HEK293 (cell line): ENCODE results near the gene PTPRG.
A peak's percentile ranks its signal among the peaks of the same experiment; 100 is the strongest.

Experiments
- BCL11B ChIP-seq: fragments of 450-650 bp; formaldehyde crosslinking; IDR thresholded peaks from 2 replicates; pipeline ENCODE4 v1.5.1; 2016; ENCODE audit warnings: low read depth, missing biosample characterization, missing genetic modification characterization
- BCL6B ChIP-seq: fragments of 450-650 bp; formaldehyde crosslinking; IDR thresholded peaks from 2 replicates; pipeline ENCODE4 v1.5.1; 2017; ENCODE audit warnings: missing biosample characterization, missing genetic modification characterization
- GLIS1 ChIP-seq: fragments of 450-650 bp; formaldehyde crosslinking; IDR thresholded peaks from 2 replicates; pipeline ENCODE4 v1.5.1; 2016; ENCODE audit warnings: missing biosample characterization, missing genetic modification characterization
- HOXC10 ChIP-seq: sonication (generic); formaldehyde crosslinking; IDR thresholded peaks from 2 replicates; pipeline ENCODE4 v1.8.1; 2023; ENCODE audit warnings: mild to moderate bottlenecking, missing genetic modification reagents
- KLF1 ChIP-seq: fragments of 450-650 bp; formaldehyde crosslinking; IDR thresholded peaks from 2 replicates; pipeline ENCODE4 v1.5.1; 2016; ENCODE audit warnings: missing biosample characterization, missing genetic modification characterization
- KLF7 ChIP-seq: fragments of 450-650 bp; formaldehyde crosslinking; IDR thresholded peaks from 2 replicates; pipeline ENCODE4 v1.5.1; 2016; ENCODE audit warnings: missing biosample characterization, missing genetic modification characterization, borderline replicate concordance
- OVOL3 ChIP-seq: fragments of 450-650 bp; formaldehyde crosslinking; IDR thresholded peaks from 2 replicates; pipeline ENCODE4 v1.5.1; 2016; ENCODE audit warnings: missing biosample characterization, missing genetic modification characterization
- PRDM10 ChIP-seq: fragments of 450-650 bp; formaldehyde crosslinking; IDR thresholded peaks from 2 replicates; pipeline ENCODE4 v1.5.1; 2016; ENCODE audit warnings: missing biosample characterization, missing genetic modification characterization
- SETDB1 ChIP-seq: IDR thresholded peaks from one replicate; pipeline ENCODE4 v1.6.1; 2017; ENCODE audit warnings: mild to moderate bottlenecking, low read length, moderate library complexity, mixed read lengths; ENCODE audit not compliant: insufficient read length
- SP3 ChIP-seq: fragments of 450-650 bp; formaldehyde crosslinking; IDR thresholded peaks from 2 replicates; pipeline ENCODE4 v1.5.1; 2016; ENCODE audit warnings: missing biosample characterization, missing genetic modification characterization
- YY1 ChIP-seq: fragments of 450-650 bp; formaldehyde crosslinking; IDR thresholded peaks from 2 replicates; pipeline ENCODE4 v1.5.1; 2018; ENCODE audit warnings: missing biosample characterization, missing genetic modification characterization
- ZBTB21 ChIP-seq: fragments of 450-650 bp; formaldehyde crosslinking; IDR thresholded peaks from 2 replicates; pipeline ENCODE4 v1.5.1; 2017; ENCODE audit warnings: missing biosample characterization, missing genetic modification characterization
- ZBTB48 ChIP-seq: fragments of 450-650 bp; formaldehyde crosslinking; IDR thresholded peaks from 2 replicates; pipeline ENCODE4 v1.5.1; 2016; ENCODE audit warnings: missing biosample characterization, missing genetic modification characterization
- ZBTB8A ChIP-seq: fragments of 450-650 bp; formaldehyde crosslinking; IDR thresholded peaks from 2 replicates; pipeline ENCODE4 v1.5.1; 2016; ENCODE audit warnings: missing biosample characterization, missing genetic modification characterization
- ZFHX2 ChIP-seq: fragments of 450-650 bp; formaldehyde crosslinking; conservative IDR thresholded peaks from 2 replicates; pipeline ENCODE4 v1.5.1; 2016; ENCODE audit warnings: missing biosample characterization, missing genetic modification characterization
- ZNF132 ChIP-seq: fragments of 450-650 bp; formaldehyde crosslinking; IDR thresholded peaks from 2 replicates; pipeline ENCODE4 v1.5.1; 2017; ENCODE audit warnings: missing biosample characterization, missing genetic modification characterization, borderline replicate concordance
- ZNF184 ChIP-seq: fragments of 450-650 bp; IDR thresholded peaks from 2 replicates; pipeline ENCODE4 v1.5.1; 2018; ENCODE audit warnings: missing biosample characterization, mild to moderate bottlenecking, missing genetic modification characterization
- ZNF302 ChIP-seq: fragments of 450-650 bp; formaldehyde crosslinking; IDR thresholded peaks from 2 replicates; pipeline ENCODE4 v1.5.1; 2016; ENCODE audit warnings: missing biosample characterization, missing genetic modification characterization, low read depth
- ZNF366 ChIP-seq: fragments of 450-650 bp; formaldehyde crosslinking; conservative IDR thresholded peaks from 2 replicates; pipeline ENCODE4 v1.5.1; 2016; ENCODE audit warnings: missing biosample characterization, missing genetic modification characterization
- ZNF426 ChIP-seq: fragments of 450-650 bp; formaldehyde crosslinking; IDR thresholded peaks from 2 replicates; pipeline ENCODE4 v1.5.1; 2017; ENCODE audit warnings: missing biosample characterization, missing genetic modification characterization, mild to moderate bottlenecking, inconsistent platforms, moderate library complexity
- ZNF518A ChIP-seq: fragments of 450-650 bp; formaldehyde crosslinking; conservative IDR thresholded peaks from 2 replicates; pipeline ENCODE4 v1.5.1; 2016; ENCODE audit warnings: low read depth, missing biosample characterization, missing genetic modification characterization
- ZNF521 ChIP-seq: fragments of 450-650 bp; formaldehyde crosslinking; IDR thresholded peaks from 2 replicates; pipeline ENCODE4 v1.5.1; 2017; ENCODE audit warnings: missing biosample characterization, mild to moderate bottlenecking, missing genetic modification characterization
- ZNF530 ChIP-seq: fragments of 450-650 bp; formaldehyde crosslinking; IDR thresholded peaks from 2 replicates; pipeline ENCODE4 v1.5.1; 2016; ENCODE audit warnings: low read depth, missing biosample characterization, missing genetic modification characterization
- ZNF544 ChIP-seq: fragments of 450-650 bp; formaldehyde crosslinking; IDR thresholded peaks from 2 replicates; pipeline ENCODE4 v1.5.0; 2017; ENCODE audit warnings: missing biosample characterization, missing genetic modification characterization
- ZNF610 ChIP-seq: fragments of 450-650 bp; formaldehyde crosslinking; IDR thresholded peaks from 2 replicates; pipeline ENCODE4 v1.5.1; 2016; ENCODE audit warnings: missing biosample characterization, missing genetic modification characterization, borderline replicate concordance
- ZNF629 ChIP-seq: fragments of 450-650 bp; formaldehyde crosslinking; IDR thresholded peaks from 2 replicates; pipeline ENCODE4 v1.5.1; 2017; ENCODE audit warnings: missing biosample characterization, missing genetic modification characterization
- ZNF692 ChIP-seq: fragments of 450-650 bp; formaldehyde crosslinking; IDR thresholded peaks from 2 replicates; pipeline ENCODE4 v1.5.1; 2016; ENCODE audit warnings: missing biosample characterization, missing genetic modification characterization
- ZNF843 ChIP-seq: fragments of 450-650 bp; formaldehyde crosslinking; IDR thresholded peaks from 2 replicates; pipeline ENCODE4 v1.5.1; 2016; ENCODE audit warnings: missing biosample characterization, missing genetic modification characterization
- ZXDB ChIP-seq: fragments of 450-650 bp; formaldehyde crosslinking; IDR thresholded peaks from 2 replicates; pipeline ENCODE4 v1.5.1; 2016; ENCODE audit warnings: missing biosample characterization, missing genetic modification characterization

Gene PTPRG

GRCh38 chr3:62318752-62319569, 757.6 kb downstream of the PTPRG start (continued):
- peak; percentile 86 for TF ChIP-seq ZBTB21
- no peak for TF ChIP-seq BCL11B (tag by site-specific recombination)
- peak; percentile 12; the same call in 1 of the 2 replicates for TF ChIP-seq ZXDB (tag by site-specific recombination)
- no peak for TF ChIP-seq ZNF132 (tag by site-specific recombination)
- TF ChIP-seq KLF1 (tag by site-specific recombination): peak; percentile 52
- TF ChIP-seq ZNF843 (tag by site-specific recombination): no peak
- TF ChIP-seq ZNF426 (tag by site-specific recombination): no peak
- no peak for TF ChIP-seq ZNF530
- no peak for TF ChIP-seq ZNF521
- TF ChIP-seq ZNF610 (tag by site-specific recombination): 0 out of 2 replicates have a peak, but pooled peaks have one; percentile 22
- TF ChIP-seq GLIS1 (tag by site-specific recombination): no peak
- peak; percentile 66 for TF ChIP-seq ZFHX2 (tag by site-specific recombination)
- TF ChIP-seq HOXC10 (CRISPR knock-in tag): no peak
- peak; percentile 86 for TF ChIP-seq ZBTB8A (tag by site-specific recombination)
- TF ChIP-seq KLF7 (tag by site-specific recombination): peak; percentile 47; the same call in 1 of the 2 replicates
- TF ChIP-seq ZBTB48 (tag by site-specific recombination): peak; percentile 70; the same call in 1 of the 2 replicates
- no peak for TF ChIP-seq ZNF184 (tag by site-specific recombination)
- TF ChIP-seq SP3 (tag by site-specific recombination): peak; percentile 38
- no peak for TF ChIP-seq ZNF544 (tag by site-specific recombination)
- peak; percentile 92 for TF ChIP-seq ZNF629 (tag by site-specific recombination)
- no peak for TF ChIP-seq ZNF302 (tag by site-specific recombination)
- no peak for TF ChIP-seq ZNF518A
- no peak for TF ChIP-seq ZNF692
- no peak for TF ChIP-seq OVOL3 (tag by site-specific recombination)
- TF ChIP-seq ZNF366 (tag by site-specific recombination): no peak
- TF ChIP-seq SETDB1: no peak
- TF ChIP-seq PRDM10 (tag by site-specific recombination): peak; percentile 84
- no peak for TF ChIP-seq BCL6B
- 0 out of 2 replicates have a peak, but pooled peaks have one; percentile 34 for TF ChIP-seq YY1
